Parathyroid adenoma (tissue), 2 donors: ENCODE measurements around the gene URGCP.

ENCODE experiments used
- H2AFZ ChIP-seq: fragments of 300-600 bp; sonication (generic); one replicate; pipeline ENCODE4 v1.7.0; 2017; ENCODE audit warnings: antibody characterized with exemption, mild to moderate bottlenecking
- H3K27ac ChIP-seq: fragments of 300-600 bp; sonication (generic); one replicate; pipeline ENCODE4 v1.7.0; 2017
- H3K27me3 ChIP-seq: fragments of 300-600 bp; sonication (generic); one replicate; pipeline ENCODE4 v1.7.0; 2017; ENCODE audit warnings: low read length; ENCODE audit not compliant: control insufficient read depth, insufficient read depth
- H3K36me3 ChIP-seq: fragments of 300-600 bp; sonication (generic); one replicate; pipeline ENCODE4 v1.7.0; 2017; ENCODE audit warnings: low read length; ENCODE audit not compliant: control insufficient read depth, insufficient read depth
- H3K4me1 ChIP-seq: fragments of 300-600 bp; sonication (generic); one replicate; pipeline ENCODE4 v1.7.0; 2017; ENCODE audit warnings: control low read depth
- H3K4me2 ChIP-seq: fragments of 300-600 bp; sonication (generic); one replicate; pipeline ENCODE4 v1.7.0; 2017; ENCODE audit warnings: low read length
- H3K4me3 ChIP-seq: fragments of 300-600 bp; sonication (generic); one replicate; pipeline ENCODE4 v1.7.0; 2017; ENCODE audit warnings: low read depth, low read length
- H3K79me2 ChIP-seq: fragments of 300-600 bp; sonication (generic); one replicate; pipeline ENCODE4 v1.7.0; 2017; ENCODE audit warnings: control low read depth
- H3K9ac ChIP-seq: fragments of 300-600 bp; sonication (generic); one replicate; pipeline ENCODE4 v1.7.0; 2017; ENCODE audit warnings: mild to moderate bottlenecking
- H3K9me3 ChIP-seq: fragments of 300-600 bp; sonication (generic); one replicate; pipeline ENCODE4 v1.7.0; 2017; ENCODE audit warnings: low read length; ENCODE audit not compliant: control insufficient read depth
- TF ChIP-seq, protein P1 (sequence below): fragments of 300-600 bp; sonication (generic); IDR thresholded peaks from one replicate; pipeline ENCODE4 v1.7.0; 2017; ENCODE audit warnings: antibody characterized with exemption, mild to moderate bottlenecking
- donor health status: primary hyperparathyroidism.

The URGCP gene

DNA sequence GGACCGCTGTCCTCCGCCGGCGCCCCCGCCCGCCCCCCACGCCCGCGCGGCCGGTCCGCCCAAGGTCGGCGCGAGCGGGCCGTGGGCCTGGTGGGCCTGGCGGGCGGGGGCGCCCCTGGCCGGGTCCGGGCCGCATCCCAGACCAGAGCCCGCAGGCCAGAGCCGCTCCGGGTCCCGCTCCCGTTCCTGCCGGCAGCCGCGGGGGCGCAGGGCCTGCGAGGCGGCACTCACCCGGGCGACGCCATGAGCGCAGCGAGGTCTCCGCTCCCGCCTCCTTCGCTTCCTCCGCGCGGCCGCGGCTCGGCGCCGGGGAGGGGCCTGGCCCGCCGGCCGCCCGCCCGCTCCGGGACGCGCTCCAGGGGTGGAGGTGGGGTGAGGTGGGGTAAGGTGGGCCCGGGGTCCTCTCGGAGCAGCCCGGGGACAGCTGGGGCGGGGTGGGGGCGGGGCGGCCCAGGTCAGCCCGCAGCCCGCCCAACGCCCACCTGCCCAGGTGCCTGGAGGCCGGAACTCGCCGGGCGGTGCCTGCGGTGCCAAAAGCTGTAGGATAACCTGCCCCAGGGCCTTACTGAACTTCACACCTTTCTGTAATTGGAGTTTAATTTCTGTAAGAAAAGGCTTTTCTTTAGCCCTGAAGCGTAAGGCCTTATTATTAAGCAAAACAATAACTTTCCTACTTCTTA lies at the start of gene URGCP:
Gene URGCP (minus strand): TSS at position 266 of the 680 bp plus-strand sequence. CDS start 21 bp downstream, at position 245.
- H3K79me2 ChIP-seq = peaks cover 30% of the 10 kb centered on the region
- no peaks in the 10 kb centered on the region for H3K9me3 ChIP-seq
- H2AFZ ChIP-seq = peak within 1 kb of the TSS; percentile 93
- H3K4me1 ChIP-seq = peaks cover 9% of the 10 kb centered on the region
- peak within 1 kb of the TSS; percentile 71 for H3K9ac ChIP-seq
- peak within 1 kb of the TSS; percentile 67 for H3K27ac ChIP-seq
- peak within 1 kb of the TSS; percentile 75 for H3K4me3 ChIP-seq
- peak within 1 kb of the TSS; percentile 90 for H3K4me2 ChIP-seq
- TF ChIP-seq, protein P1, sequence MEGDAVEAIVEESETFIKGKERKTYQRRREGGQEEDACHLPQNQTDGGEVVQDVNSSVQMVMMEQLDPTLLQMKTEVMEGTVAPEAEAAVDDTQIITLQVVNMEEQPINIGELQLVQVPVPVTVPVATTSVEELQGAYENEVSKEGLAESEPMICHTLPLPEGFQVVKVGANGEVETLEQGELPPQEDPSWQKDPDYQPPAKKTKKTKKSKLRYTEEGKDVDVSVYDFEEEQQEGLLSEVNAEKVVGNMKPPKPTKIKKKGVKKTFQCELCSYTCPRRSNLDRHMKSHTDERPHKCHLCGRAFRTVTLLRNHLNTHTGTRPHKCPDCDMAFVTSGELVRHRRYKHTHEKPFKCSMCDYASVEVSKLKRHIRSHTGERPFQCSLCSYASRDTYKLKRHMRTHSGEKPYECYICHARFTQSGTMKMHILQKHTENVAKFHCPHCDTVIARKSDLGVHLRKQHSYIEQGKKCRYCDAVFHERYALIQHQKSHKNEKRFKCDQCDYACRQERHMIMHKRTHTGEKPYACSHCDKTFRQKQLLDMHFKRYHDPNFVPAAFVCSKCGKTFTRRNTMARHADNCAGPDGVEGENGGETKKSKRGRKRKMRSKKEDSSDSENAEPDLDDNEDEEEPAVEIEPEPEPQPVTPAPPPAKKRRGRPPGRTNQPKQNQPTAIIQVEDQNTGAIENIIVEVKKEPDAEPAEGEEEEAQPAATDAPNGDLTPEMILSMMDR = no peak
- H3K27me3 ChIP-seq = no peaks in the 10 kb centered on the region
- H3K36me3 ChIP-seq = no peaks in the 10 kb centered on the region

DNA sequence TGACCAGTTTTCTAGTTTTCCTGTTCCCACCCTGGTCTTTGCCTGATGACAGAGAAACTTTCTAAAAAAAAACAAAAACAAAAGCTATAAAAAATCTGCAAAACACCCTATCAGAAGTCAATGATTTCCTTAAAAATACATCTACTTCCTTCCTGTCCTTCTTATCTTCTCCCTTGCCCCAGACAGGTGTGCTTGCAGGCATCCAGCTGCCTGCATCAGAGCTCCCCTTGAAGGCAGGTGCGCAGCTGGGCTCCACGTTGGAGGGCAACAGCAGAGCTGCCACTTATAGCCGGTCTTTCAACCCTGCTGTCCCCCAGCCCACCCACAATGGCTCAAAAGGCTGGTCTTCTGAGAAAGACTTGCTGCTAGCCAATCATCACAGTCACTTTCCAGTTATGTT lies 49.6 kb upstream of the URGCP start:
- H3K4me2 ChIP-seq = no peak overlapping the region
- no peak overlapping the region for H3K27ac ChIP-seq
- H3K27me3 ChIP-seq = no peaks in the 10 kb centered on the region
- H3K4me3 ChIP-seq = no peak overlapping the region
- no peaks in the 10 kb centered on the region for H3K9me3 ChIP-seq
- H3K9ac ChIP-seq = no peak overlapping the region
- H3K79me2 ChIP-seq = no peaks in the 10 kb centered on the region
- H3K4me1 ChIP-seq = no peaks in the 10 kb centered on the region
- H3K36me3 ChIP-seq = no peaks in the 10 kb centered on the region
- TF ChIP-seq, protein P1 = no peak
- H2AFZ ChIP-seq = no peak overlapping the region

DNA sequence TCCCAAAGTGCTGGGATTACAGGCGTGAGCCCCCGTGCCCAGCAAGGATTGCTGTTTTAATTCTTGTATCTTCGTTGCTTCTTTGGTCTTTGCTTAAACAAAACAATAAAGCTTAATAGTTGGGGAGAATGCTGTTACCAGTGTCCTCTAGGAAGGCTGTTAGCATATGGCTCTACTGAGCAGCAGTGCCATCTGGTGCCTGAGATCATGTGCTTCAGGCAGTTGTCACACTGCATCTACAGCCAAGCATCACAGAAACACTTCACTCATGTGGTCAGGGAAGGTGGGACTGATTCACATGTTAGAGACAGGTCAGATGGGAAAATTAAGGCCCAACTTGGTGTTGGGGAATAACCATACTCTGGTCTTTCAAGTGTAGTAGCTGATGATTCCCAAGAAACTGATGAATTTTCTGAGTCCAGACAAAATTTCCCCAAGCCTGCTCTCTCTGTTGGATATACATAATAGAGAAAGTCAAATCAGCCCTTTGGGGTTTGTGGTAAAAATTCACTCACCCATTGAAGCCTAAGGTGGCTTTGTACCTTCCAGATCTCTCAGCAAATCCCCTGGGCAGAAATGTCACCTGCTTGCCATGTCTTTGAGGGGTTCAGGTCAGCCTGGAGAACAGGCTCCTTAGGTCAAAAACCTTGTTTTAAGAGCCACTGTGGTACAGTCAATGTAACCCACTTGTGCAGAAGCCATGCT lies 48.3 kb upstream of the URGCP start:
- no peaks in the 10 kb centered on the region for H3K36me3 ChIP-seq

GRCh38 chr7:43953071-43953470 lies 46.7 kb upstream of the URGCP start:
- Histone ChIP-seq H2AFZ (no peak overlapping the region), H3K9ac (no peak overlapping the region), H3K36me3 (no peaks in the 10 kb centered on the region), H3K27ac (no peak overlapping the region), H3K27me3 (no peaks in the 10 kb centered on the region), H3K79me2 (no peaks in the 10 kb centered on the region), H3K4me2 (no peak overlapping the region), H3K9me3 (no peaks in the 10 kb centered on the region), H3K4me1 (no peaks in the 10 kb centered on the region), H3K4me3 (no peak overlapping the region)
- TF ChIP-seq, protein P1 = no peak

More for the DNA sequence above, 48.3 kb upstream of the URGCP start:
- H3K4me1 ChIP-seq = no peaks in the 10 kb centered on the region
- H3K4me2 ChIP-seq = no peak overlapping the region
- TF ChIP-seq, protein P1 = peak; percentile 22
- H2AFZ ChIP-seq = no peak overlapping the region
- no peak overlapping the region for H3K9ac ChIP-seq
- no peaks in the 10 kb centered on the region for H3K27me3 ChIP-seq
- H3K79me2 ChIP-seq = no peaks in the 10 kb centered on the region
- no peak overlapping the region for H3K4me3 ChIP-seq
- no peak overlapping the region for H3K27ac ChIP-seq
- no peaks in the 10 kb centered on the region for H3K9me3 ChIP-seq
